Activated naive CD4-positive, alpha-beta T cell treated with anti-CD3 and anti-CD28 coated beads, Interleukin-2, amount 50 U/mL, for 24 hours (primary cell): ENCODE data around the gene FOXP1.

Experiments
- H3K27ac Mint-ChIP-seq: one replicate; pipeline ENCODE4 v1.8.0; 2021; ENCODE audit warnings: mild to moderate bottlenecking, mixed read lengths
- H3K27me3 Mint-ChIP-seq: one replicate; pipeline ENCODE4 v1.8.0; 2021; ENCODE audit warnings: mixed read lengths
- H3K36me3 Mint-ChIP-seq: one replicate; pipeline ENCODE4 v1.8.0; 2021; ENCODE audit warnings: mixed read lengths
- H3K4me1 Mint-ChIP-seq: one replicate; pipeline ENCODE4 v1.8.0; 2021; ENCODE audit warnings: mixed read lengths
- H3K4me3 Mint-ChIP-seq: one replicate; pipeline ENCODE4 v1.8.0; 2021; ENCODE audit warnings: mild to moderate bottlenecking, mixed read lengths
- H3K9me3 Mint-ChIP-seq: one replicate; pipeline ENCODE4 v1.8.0; 2021; ENCODE audit warnings: mixed read lengths

The FOXP1 gene

GRCh38 chr3:71580636-71581456 lies 2.7 kb downstream of the FOXP1 start:
- Mint-ChIP-seq H3K4me1 (peaks cover 55% of the 10 kb centered on the region), H3K27me3 (no peaks in the 10 kb centered on the region)

GRCh38 chr3:71579935-71580406 lies 3.6 kb downstream of the FOXP1 start:
- peak overlapping the region; percentile 98 for H3K27ac Mint-ChIP-seq

More at GRCh38 chr3:71580636-71581456, 2.7 kb downstream of the FOXP1 start:
- H3K9me3 Mint-ChIP-seq = no peaks in the 10 kb centered on the region
- H3K36me3 Mint-ChIP-seq = no peaks in the 10 kb centered on the region
- H3K27ac Mint-ChIP-seq = peak overlapping the region; percentile 98
- peak overlapping the region; percentile 96 for H3K4me3 Mint-ChIP-seq

GRCh38 chr3:71579326-71579934 lies 4.1 kb downstream of the FOXP1 start:
- peaks cover 40% of the 10 kb centered on the region for H3K4me1 Mint-ChIP-seq
- peak overlapping the region; percentile 24 for H3K27ac Mint-ChIP-seq

More at GRCh38 chr3:71579935-71580406, 3.6 kb downstream of the FOXP1 start:
- no peaks in the 10 kb centered on the region for H3K9me3 Mint-ChIP-seq
- H3K27me3 Mint-ChIP-seq = no peaks in the 10 kb centered on the region
- H3K4me1 Mint-ChIP-seq = peaks cover 46% of the 10 kb centered on the region
- no peaks in the 10 kb centered on the region for H3K36me3 Mint-ChIP-seq
- peak overlapping the region; percentile 96 for H3K4me3 Mint-ChIP-seq

GRCh38 chr3:71578054-71578751 lies 5.3 kb downstream of the FOXP1 start:
- Mint-ChIP-seq H3K9me3 (no peaks in the 10 kb centered on the region), H3K36me3 (no peaks in the 10 kb centered on the region), H3K27ac (peak overlapping the region; percentile 5), H3K4me1 (peaks cover 37% of the 10 kb centered on the region), H3K27me3 (no peaks in the 10 kb centered on the region), H3K4me3 (peak overlapping the region; percentile 52)

More at GRCh38 chr3:71579326-71579934, 4.1 kb downstream of the FOXP1 start:
- H3K36me3 Mint-ChIP-seq = no peaks in the 10 kb centered on the region
- H3K27me3 Mint-ChIP-seq = no peaks in the 10 kb centered on the region
- H3K4me3 Mint-ChIP-seq = peak overlapping the region; percentile 55
- no peaks in the 10 kb centered on the region for H3K9me3 Mint-ChIP-seq

- no peaks in the 10 kb centered on the region for H3K36me3 Mint-ChIP-seq
- no peak overlapping the region for H3K4me3 Mint-ChIP-seq
Observed at GRCh38 chr3:71577011-71577410, 6.5 kb downstream of the FOXP1 start.

GRCh38 chr3:71575433-71575832 lies 8.1 kb downstream of the FOXP1 start:
- Mint-ChIP-seq H3K4me1 (peaks cover 30% of the 10 kb centered on the region), H3K27me3 (no peaks in the 10 kb centered on the region), H3K36me3 (peaks cover 1% of the 10 kb centered on the region), H3K9me3 (no peaks in the 10 kb centered on the region), H3K4me3 (no peak overlapping the region), H3K27ac (no peak overlapping the region)

More at GRCh38 chr3:71577011-71577410, 6.5 kb downstream of the FOXP1 start:
- H3K27me3 Mint-ChIP-seq = no peaks in the 10 kb centered on the region
- H3K27ac Mint-ChIP-seq = no peak overlapping the region
- H3K4me1 Mint-ChIP-seq = peaks cover 37% of the 10 kb centered on the region
- no peaks in the 10 kb centered on the region for H3K9me3 Mint-ChIP-seq

GRCh38 chr3:71573181-71573580 lies 10.3 kb downstream of the FOXP1 start:
- Mint-ChIP-seq H3K27me3 (no peaks in the 10 kb centered on the region), H3K4me1 (peaks cover 15% of the 10 kb centered on the region), H3K27ac (no peak overlapping the region), H3K4me3 (no peak overlapping the region), H3K36me3 (peaks cover 1% of the 10 kb centered on the region), H3K9me3 (no peaks in the 10 kb centered on the region)

GRCh38 chr3:71570546-71570945 lies 13.0 kb downstream of the FOXP1 start:
- Mint-ChIP-seq H3K4me3 (no peak overlapping the region), H3K36me3 (peaks cover 3% of the 10 kb centered on the region), H3K27ac (no peak overlapping the region), H3K27me3 (no peaks in the 10 kb centered on the region), H3K4me1 (peaks cover 7% of the 10 kb centered on the region), H3K9me3 (no peaks in the 10 kb centered on the region)

GRCh38 chr3:71568207-71568606 lies 15.3 kb downstream of the FOXP1 start:
- peaks cover 6% of the 10 kb centered on the region for H3K36me3 Mint-ChIP-seq
- H3K9me3 Mint-ChIP-seq = no peaks in the 10 kb centered on the region
- H3K27me3 Mint-ChIP-seq = no peaks in the 10 kb centered on the region
- H3K27ac Mint-ChIP-seq = no peak overlapping the region
- peaks cover 14% of the 10 kb centered on the region for H3K4me1 Mint-ChIP-seq
- no peak overlapping the region for H3K4me3 Mint-ChIP-seq

- Mint-ChIP-seq H3K27me3 (no peaks in the 10 kb centered on the region), H3K27ac (no peak overlapping the region), H3K36me3 (peaks cover 6% of the 10 kb centered on the region), H3K4me1 (peaks cover 14% of the 10 kb centered on the region), H3K4me3 (no peak overlapping the region), H3K9me3 (no peaks in the 10 kb centered on the region)
Observed at GRCh38 chr3:71566776-71567175, 16.8 kb downstream of the FOXP1 start.

GRCh38 chr3:71565976-71566375 lies 17.6 kb downstream of the FOXP1 start:
- Mint-ChIP-seq H3K4me3 (no peak overlapping the region), H3K27me3 (no peaks in the 10 kb centered on the region), H3K9me3 (no peaks in the 10 kb centered on the region), H3K4me1 (peaks cover 14% of the 10 kb centered on the region), H3K27ac (no peak overlapping the region), H3K36me3 (peaks cover 4% of the 10 kb centered on the region)

- Mint-ChIP-seq H3K4me3 (no peak overlapping the region), H3K27ac (no peak overlapping the region), H3K27me3 (no peaks in the 10 kb centered on the region), H3K9me3 (no peaks in the 10 kb centered on the region), H3K4me1 (peaks cover 14% of the 10 kb centered on the region), H3K36me3 (peaks cover 7% of the 10 kb centered on the region)
Observed at GRCh38 chr3:71565316-71565715, 18.2 kb downstream of the FOXP1 start.

- no peak overlapping the region for H3K4me3 Mint-ChIP-seq
- H3K27me3 Mint-ChIP-seq = no peaks in the 10 kb centered on the region
- peaks cover 7% of the 10 kb centered on the region for H3K36me3 Mint-ChIP-seq
- no peak overlapping the region for H3K27ac Mint-ChIP-seq
- H3K9me3 Mint-ChIP-seq = no peaks in the 10 kb centered on the region
- H3K4me1 Mint-ChIP-seq = peaks cover 14% of the 10 kb centered on the region
Observed at GRCh38 chr3:71564361-71564760, 19.2 kb downstream of the FOXP1 start.

- peaks cover 7% of the 10 kb centered on the region for H3K36me3 Mint-ChIP-seq
Observed at GRCh38 chr3:71563827-71564226, 19.7 kb downstream of the FOXP1 start.

GRCh38 chr3:71562938-71563337 lies 20.6 kb downstream of the FOXP1 start:
- Mint-ChIP-seq H3K4me1 (peaks cover 11% of the 10 kb centered on the region), H3K27me3 (no peaks in the 10 kb centered on the region), H3K27ac (no peak overlapping the region), H3K4me3 (no peak overlapping the region), H3K9me3 (no peaks in the 10 kb centered on the region), H3K36me3 (peaks cover 10% of the 10 kb centered on the region)

More at GRCh38 chr3:71563827-71564226, 19.7 kb downstream of the FOXP1 start:
- H3K27ac Mint-ChIP-seq = no peak overlapping the region
- peaks cover 11% of the 10 kb centered on the region for H3K4me1 Mint-ChIP-seq
- no peak overlapping the region for H3K4me3 Mint-ChIP-seq
- H3K9me3 Mint-ChIP-seq = no peaks in the 10 kb centered on the region
- no peaks in the 10 kb centered on the region for H3K27me3 Mint-ChIP-seq
